Astrocyte (in vitro differentiated cells and primary cell): ENCODE results near the gene ESRP2. TPM values are rescaled to one million over a fixed set of nuclear protein-coding genes. Genes with fewer than 3 reads are reported as not detected.

Source experiments
- DNase-seq: peaks from one replicate; pipeline ENCODE4 v3.0.0-alpha.2; 2010; ENCODE audit warnings: low read depth
- FAIRE-seq: peaks from 2 replicates; lab custom pipeline; 2011; peaks lifted over from hg19 to GRCh38; lab: Jason Lieb, UNC
- H2AFZ ChIP-seq: 2 replicates; pipeline ENCODE4 v1.6.0; 2012; ENCODE audit warnings: low read depth, low read length, inconsistent platforms
- H3K27ac ChIP-seq: 2 replicates; pipeline ENCODE4 v1.5.1; 2011; ENCODE audit warnings: low read depth, low read length, inconsistent platforms
- H3K27me3 ChIP-seq: 2 replicates; pipeline ENCODE4 v1.6.0; 2011; ENCODE audit warnings: low read length, inconsistent platforms; ENCODE audit not compliant: insufficient read depth
- H3K36me3 ChIP-seq: 2 replicates; pipeline ENCODE4 v1.5.1; 2011; ENCODE audit warnings: low read length, inconsistent platforms; ENCODE audit not compliant: insufficient read depth
- H3K4me1 ChIP-seq: 2 replicates; pipeline ENCODE4 v1.5.1; 2011; ENCODE audit warnings: low read length, inconsistent platforms; ENCODE audit not compliant: insufficient read depth
- H3K4me2 ChIP-seq: 2 replicates; pipeline ENCODE4 v1.6.0; 2012; ENCODE audit warnings: low read length, inconsistent platforms
- H3K4me3 ChIP-seq: 2 replicates; pipeline ENCODE4 v1.5.1; 2011; ENCODE audit warnings: low read depth, mild to moderate bottlenecking, low read length, inconsistent platforms; ENCODE audit not compliant: insufficient read depth
- H3K79me2 ChIP-seq: 2 replicates; pipeline ENCODE4 v1.6.0; 2012; ENCODE audit warnings: mild to moderate bottlenecking, low read length, inconsistent platforms; ENCODE audit not compliant: insufficient read depth
- H3K9ac ChIP-seq: 2 replicates; pipeline ENCODE4 v1.6.0; 2012; ENCODE audit warnings: mild to moderate bottlenecking, low read length, inconsistent platforms
- H3K9me3 ChIP-seq: 2 replicates; pipeline ENCODE4 v1.5.1; 2012; ENCODE audit warnings: low read depth, mild to moderate bottlenecking, low read length, inconsistent platforms; ENCODE audit not compliant: insufficient read depth
- H4K20me1 ChIP-seq: 2 replicates; pipeline ENCODE4 v1.6.0; 2012; ENCODE audit warnings: low read length, inconsistent platforms; ENCODE audit not compliant: insufficient read depth
- H3K27ac Mint-ChIP-seq: one replicate; pipeline ENCODE4 v1.8.0; 2021; ENCODE audit warnings: mild to moderate bottlenecking, mixed read lengths; ENCODE audit not compliant: unreplicated experiment
- H3K27me3 Mint-ChIP-seq: one replicate; pipeline ENCODE4 v1.8.0; 2021; ENCODE audit warnings: low read depth, mixed read lengths; ENCODE audit not compliant: unreplicated experiment
- H3K36me3 Mint-ChIP-seq: one replicate; pipeline ENCODE4 v1.8.0; 2021; ENCODE audit warnings: low read depth, mixed read lengths; ENCODE audit not compliant: unreplicated experiment
- H3K4me1 Mint-ChIP-seq: one replicate; pipeline ENCODE4 v1.8.0; 2021; ENCODE audit warnings: low read depth, mixed read lengths; ENCODE audit not compliant: unreplicated experiment
- H3K4me3 Mint-ChIP-seq: one replicate; pipeline ENCODE4 v1.8.0; 2021; ENCODE audit warnings: mild to moderate bottlenecking, moderate library complexity, mixed read lengths; ENCODE audit not compliant: unreplicated experiment
- H3K9me3 Mint-ChIP-seq: one replicate; pipeline ENCODE4 v1.8.0; 2021; ENCODE audit warnings: mild to moderate bottlenecking, mixed read lengths; ENCODE audit not compliant: unreplicated experiment
- CTCF ChIP-seq: IDR thresholded peaks from 2 replicates; pipeline ENCODE4 v1.5.1; 2011; ENCODE audit warnings: low read depth, mild to moderate bottlenecking, inconsistent platforms, low read length, moderate library complexity; ENCODE audit not compliant: insufficient read depth
- EZH2 ChIP-seq: IDR thresholded peaks from 2 replicates; pipeline ENCODE4 v1.6.1; 2012; ENCODE audit warnings: mild to moderate bottlenecking, low read length, inconsistent platforms; ENCODE audit not compliant: insufficient read depth
- total RNA-seq: library from RNA; stranded (reverse); gene quantifications from 2 replicates; pipeline ENCODE4 v1.2.1, GENCODE V29; 2021

ESRP2 gene
- total RNA-seq, 1 donor from 2014 or later, result 5.1 TPM

- H3K27ac ChIP-seq, result no peak overlapping the region
- no peak overlapping the region for H3K4me3 ChIP-seq
- Mint-ChIP-seq H3K36me3 (peaks cover 3% of the 10 kb centered on the region), H3K27ac (no peak overlapping the region), H3K4me1 (peaks cover 16% of the 10 kb centered on the region), H3K9me3 (no peaks in the 10 kb centered on the region), H3K27me3 (no peaks in the 10 kb centered on the region), H3K4me3 (peak overlapping the region; percentile 27)
- no peaks in the 10 kb centered on the region for H3K27me3 ChIP-seq
- H3K79me2 ChIP-seq, result no peaks in the 10 kb centered on the region
- H3K4me1 ChIP-seq, result no peaks in the 10 kb centered on the region
- no peak overlapping the region for H2AFZ ChIP-seq
- TF ChIP-seq CTCF, result no peak
- TF ChIP-seq EZH2, result no peak
- peaks cover 21% of the 10 kb centered on the region for H4K20me1 ChIP-seq
- no peak overlapping the region for H3K4me2 ChIP-seq
- no peaks in the 10 kb centered on the region for H3K9me3 ChIP-seq
- no peak overlapping the region for H3K9ac ChIP-seq
- FAIRE-seq (no peak), DNase-seq (no peak)
- no peaks in the 10 kb centered on the region for H3K36me3 ChIP-seq
Observed at GRCh38 chr16:68227850-68228553, 7.9 kb downstream of the ESRP2 start.

GRCh38 chr16:68227183-68227793, 8.6 kb downstream of the ESRP2 start:
- DNase-seq (no peak), FAIRE-seq (no peak)
- Histone ChIP-seq H3K9me3 (no peaks in the 10 kb centered on the region), H3K4me1 (no peaks in the 10 kb centered on the region), H3K4me2 (no peak overlapping the region), H3K79me2 (no peaks in the 10 kb centered on the region), H4K20me1 (peaks cover 23% of the 10 kb centered on the region), H3K27ac (no peak overlapping the region), H3K36me3 (no peaks in the 10 kb centered on the region), H3K27me3 (no peaks in the 10 kb centered on the region), H3K4me3 (no peak overlapping the region), H3K9ac (no peak overlapping the region), H2AFZ (no peak overlapping the region)
- H3K4me1 Mint-ChIP-seq, result peaks cover 16% of the 10 kb centered on the region
- H3K27me3 Mint-ChIP-seq, result no peaks in the 10 kb centered on the region
- no peak overlapping the region for H3K4me3 Mint-ChIP-seq
- H3K9me3 Mint-ChIP-seq, result no peaks in the 10 kb centered on the region
- H3K36me3 Mint-ChIP-seq, result peaks cover 3% of the 10 kb centered on the region
- no peak for TF ChIP-seq CTCF
- no peak for TF ChIP-seq EZH2
- no peak overlapping the region for H3K27ac Mint-ChIP-seq

GRCh38 chr16:68226116-68226515, 9.8 kb downstream of the ESRP2 start:
- Histone ChIP-seq H3K36me3 (no peaks in the 10 kb centered on the region), H3K4me3 (no peak overlapping the region), H2AFZ (no peak overlapping the region), H3K79me2 (no peaks in the 10 kb centered on the region), H3K9me3 (no peaks in the 10 kb centered on the region), H3K4me2 (no peak overlapping the region), H3K9ac (no peak overlapping the region), H3K4me1 (no peaks in the 10 kb centered on the region), H3K27ac (no peak overlapping the region), H3K27me3 (no peaks in the 10 kb centered on the region), H4K20me1 (peaks cover 23% of the 10 kb centered on the region)
- TF ChIP-seq CTCF, result no peak
- no peak for TF ChIP-seq EZH2
- no peaks in the 10 kb centered on the region for H3K27me3 Mint-ChIP-seq
- H3K4me1 Mint-ChIP-seq, result peaks cover 16% of the 10 kb centered on the region
- DNase-seq, result no peak
- H3K4me3 Mint-ChIP-seq, result no peak overlapping the region
- no peak for FAIRE-seq
- H3K9me3 Mint-ChIP-seq, result no peaks in the 10 kb centered on the region
- no peak overlapping the region for H3K27ac Mint-ChIP-seq
- peaks cover 3% of the 10 kb centered on the region for H3K36me3 Mint-ChIP-seq
